ENCODE measurements around the gene FBLN5.

DNA sequence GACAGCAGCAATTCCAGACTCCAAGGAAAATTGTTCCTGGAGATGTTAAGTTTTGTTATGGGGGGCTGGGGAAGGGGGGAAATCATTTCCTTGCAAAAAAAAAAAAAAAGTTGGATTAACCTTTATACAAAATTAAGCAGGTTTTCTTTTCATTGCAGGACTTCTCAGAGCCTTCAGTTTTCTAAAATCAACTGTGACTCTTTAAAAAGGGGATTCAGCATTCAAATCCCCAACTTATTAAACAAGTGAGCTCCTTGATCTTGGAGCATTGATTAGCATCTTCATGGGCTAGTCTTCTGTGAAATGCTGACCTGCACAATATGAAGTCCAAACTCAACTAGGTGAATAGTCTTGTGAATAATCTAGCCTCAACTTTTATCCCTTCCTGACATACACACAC, 87.3 kb downstream of the FBLN5 start:
- TF ChIP-seq TEAD4 (IDR thresholded peaks at IDR 0.05; ENCODE audit: borderline replicate concordance, insufficient read depth) (no peak), REST (IDR thresholded peaks at IDR 0.05; ENCODE audit: low read depth, low read length) (no peak), NRF1 (IDR thresholded peaks at IDR 0.05; ENCODE audit: low read depth, low read length) (no peak), USF2 (IDR thresholded peaks at IDR 0.05; ENCODE audit: borderline replicate concordance, low read depth, low read length) (no peak), RAD21 (IDR thresholded peaks at IDR 0.05; ENCODE audit: low read length) (no peak), GABPA (IDR thresholded peaks at IDR 0.05; ENCODE audit: low read depth) (no peak), EZH2phosphoT487 (IDR thresholded peaks at IDR 0.05; ENCODE audit: borderline replicate concordance, low read depth) (no peak), SMC3 (IDR thresholded peaks at IDR 0.05; ENCODE audit: low read depth, low read length) (no peak), YY1 (IDR thresholded peaks at IDR 0.05; ENCODE audit: low read depth) (no peak), FOXJ3 (CRISPR knock-in tag; IDR thresholded peaks at IDR 0.05) (no peak), SIN3A (IDR thresholded peaks at IDR 0.05; ENCODE audit: borderline replicate concordance, low read depth, low read length) (no peak), RFX5 (IDR thresholded peaks at IDR 0.05; ENCODE audit: low read length) (no peak), RCOR1 (IDR thresholded peaks at IDR 0.05; ENCODE audit: low read length) (no peak)
- TF ChIP-seq, protein P1, sequence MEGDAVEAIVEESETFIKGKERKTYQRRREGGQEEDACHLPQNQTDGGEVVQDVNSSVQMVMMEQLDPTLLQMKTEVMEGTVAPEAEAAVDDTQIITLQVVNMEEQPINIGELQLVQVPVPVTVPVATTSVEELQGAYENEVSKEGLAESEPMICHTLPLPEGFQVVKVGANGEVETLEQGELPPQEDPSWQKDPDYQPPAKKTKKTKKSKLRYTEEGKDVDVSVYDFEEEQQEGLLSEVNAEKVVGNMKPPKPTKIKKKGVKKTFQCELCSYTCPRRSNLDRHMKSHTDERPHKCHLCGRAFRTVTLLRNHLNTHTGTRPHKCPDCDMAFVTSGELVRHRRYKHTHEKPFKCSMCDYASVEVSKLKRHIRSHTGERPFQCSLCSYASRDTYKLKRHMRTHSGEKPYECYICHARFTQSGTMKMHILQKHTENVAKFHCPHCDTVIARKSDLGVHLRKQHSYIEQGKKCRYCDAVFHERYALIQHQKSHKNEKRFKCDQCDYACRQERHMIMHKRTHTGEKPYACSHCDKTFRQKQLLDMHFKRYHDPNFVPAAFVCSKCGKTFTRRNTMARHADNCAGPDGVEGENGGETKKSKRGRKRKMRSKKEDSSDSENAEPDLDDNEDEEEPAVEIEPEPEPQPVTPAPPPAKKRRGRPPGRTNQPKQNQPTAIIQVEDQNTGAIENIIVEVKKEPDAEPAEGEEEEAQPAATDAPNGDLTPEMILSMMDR (IDR thresholded peaks at IDR 0.05) = no peak
